ENCODE data around the gene CLIP2. TPM values are rescaled to one million over a fixed set of nuclear protein-coding genes. Genes with fewer than 3 reads are reported as not detected.
"Not testable (repeated sequence)": the region's sequence is repeated elsewhere in the genome, so short reads cannot be mapped to it uniquely, and the experiment has no call there.

CLIP2 gene
- total RNA-seq, 1 donor from 2014 or later: 39.0 TPM

GRCh38 chr7:74372511-74373111 is 83.4 kb downstream of the CLIP2 start:
- peak; percentile 66 for DNase-seq

- no peak for DNase-seq
These were observed 84.3 kb downstream of the CLIP2 start for GRCh38 chr7:74373536-74373935.

GRCh38 chr7:74375726-74376220 is 86.6 kb downstream of the CLIP2 start:
- no peak for DNase-seq

GRCh38 chr7:74376256-74377036 is 87.2 kb downstream of the CLIP2 start:
- no peak for DNase-seq

- DNase-seq: peak; percentile 20
These were observed 90.7 kb downstream of the CLIP2 start for GRCh38 chr7:74379938-74380337.

GRCh38 chr7:74380720-74381119 is 91.5 kb downstream of the CLIP2 start:
- DNase-seq: no peak

- DNase-seq: not testable (repeated sequence)
These were observed 94.9 kb downstream of the CLIP2 start for GRCh38 chr7:74384086-74384485.

GRCh38 chr7:74384854-74385253 is 95.6 kb downstream of the CLIP2 start:
- DNase-seq: not testable (repeated sequence)

- DNase-seq: no peak
These were observed 98.4 kb downstream of the CLIP2 start for GRCh38 chr7:74387606-74388005.

- DNase-seq: no peak
These were observed 99.7 kb downstream of the CLIP2 start for GRCh38 chr7:74388880-74389415.

GRCh38 chr7:74393722-74394121 is 104.5 kb downstream of the CLIP2 start:
- peak; percentile 72 for DNase-seq

GRCh38 chr7:74394601-74395000 is 105.4 kb downstream of the CLIP2 start:
- peak; percentile 66 for DNase-seq

- no peak for DNase-seq
These were observed 106.6 kb downstream of the CLIP2 start for GRCh38 chr7:74395745-74396311.

- DNase-seq: no peak
These were observed 107.8 kb downstream of the CLIP2 start for GRCh38 chr7:74396993-74397392.

- no peak for DNase-seq
These were observed 109.2 kb downstream of the CLIP2 start for GRCh38 chr7:74398426-74398825.

GRCh38 chr7:74399006-74399405 is 109.8 kb downstream of the CLIP2 start:
- DNase-seq: no peak

GRCh38 chr7:74400420-74401136 is 111.4 kb downstream of the CLIP2 start:
- DNase-seq: no peak

- peak; percentile 83 for DNase-seq
These were observed 112.1 kb downstream of the CLIP2 start for GRCh38 chr7:74401137-74401859.

GRCh38 chr7:74402668-74403067 is 113.5 kb downstream of the CLIP2 start:
- not testable (repeated sequence) for DNase-seq

GRCh38 chr7:74403521-74404387 is 114.5 kb downstream of the CLIP2 start:
- no peak for DNase-seq

- no peak for DNase-seq
These were observed 115.1 kb downstream of the CLIP2 start for GRCh38 chr7:74404388-74404700.
